NCI-H2227 (cell line): ENCODE measurements around the gene KCTD3.

ENCODE experiments used
- DNase-seq: peaks from one replicate; lab custom pipeline; 2025; ENCODE audit not compliant: unreplicated experiment; lab: John Stamatoyannopoulos, UW

KCTD3 gene

GRCh38 chr1:215650446-215651149 lies 83.5 kb downstream of the KCTD3 start:
- DNase-seq = no peak

GRCh38 chr1:215651867-215652266 lies 84.8 kb downstream of the KCTD3 start:
- no peak for DNase-seq

- DNase-seq = no peak
These were observed 85.3 kb downstream of the KCTD3 start for GRCh38 chr1:215652371-215652770.

GRCh38 chr1:215657047-215657446 lies 89.9 kb downstream of the KCTD3 start:
- DNase-seq = no peak

- DNase-seq = no peak
These were observed 93.2 kb downstream of the KCTD3 start for GRCh38 chr1:215660259-215660658.

- no peak for DNase-seq
These were observed 93.9 kb downstream of the KCTD3 start for GRCh38 chr1:215661033-215661432.

- DNase-seq = no peak
These were observed 98.1 kb downstream of the KCTD3 start for GRCh38 chr1:215665215-215665614.

- DNase-seq = no peak
These were observed 100.7 kb downstream of the KCTD3 start for GRCh38 chr1:215667761-215668160.

- DNase-seq = no peak
These were observed 102.8 kb downstream of the KCTD3 start for GRCh38 chr1:215669806-215670491.
